Stimulated activated CD8-positive, alpha-beta memory T cell treated with anti-CD3 and anti-CD28 coated beads, Interleukin-4, amount 100 ng/mL, for 24 hours (primary cell): ENCODE results near the gene CLK3.
"Not testable (repeated sequence)": the region's sequence is repeated elsewhere in the genome, so short reads cannot be mapped to it uniquely, and the experiment has no call there.

Source experiments
- DNase-seq: peaks from one replicate; pipeline ENCODE4 v3.0.0-alpha.2; 2020; ENCODE audit warnings: low read depth

CLK3 gene

GRCh38 chr15:74642734-74643664 lies 27.4 kb downstream of the CLK3 start:
- DNase-seq: no peak

- no peak for DNase-seq
These were observed 28.1 kb downstream of the CLK3 start for GRCh38 chr15:74643665-74644204.

GRCh38 chr15:74646480-74646879 lies 30.8 kb downstream of the CLK3 start:
- DNase-seq: no peak

GRCh38 chr15:74648051-74648842 lies 32.6 kb downstream of the CLK3 start:
- DNase-seq: no peak

- DNase-seq: no peak
These were observed 35.7 kb downstream of the CLK3 start for GRCh38 chr15:74651242-74651741.

GRCh38 chr15:74653426-74654102 lies 37.9 kb downstream of the CLK3 start:
- DNase-seq: no peak

GRCh38 chr15:74655424-74655823 lies 39.8 kb downstream of the CLK3 start:
- no peak for DNase-seq

- no peak for DNase-seq
These were observed 41.4 kb downstream of the CLK3 start for GRCh38 chr15:74656935-74657535.

- DNase-seq: no peak
These were observed 42.2 kb downstream of the CLK3 start for GRCh38 chr15:74657846-74658245.

- not testable (repeated sequence) for DNase-seq
These were observed 45.6 kb downstream of the CLK3 start for GRCh38 chr15:74661280-74661679.

- no peak for DNase-seq
These were observed 46.6 kb downstream of the CLK3 start for GRCh38 chr15:74662064-74662860.

- no peak for DNase-seq
These were observed 47.8 kb downstream of the CLK3 start for GRCh38 chr15:74663303-74664027.

GRCh38 chr15:74664028-74664616 lies 48.5 kb downstream of the CLK3 start:
- DNase-seq: no peak

- DNase-seq: no peak
These were observed 49.0 kb downstream of the CLK3 start for GRCh38 chr15:74664670-74665069.

GRCh38 chr15:74667975-74668374 lies 52.3 kb downstream of the CLK3 start:
- no peak for DNase-seq

GRCh38 chr15:74669627-74670026 lies 54.0 kb downstream of the CLK3 start:
- no peak for DNase-seq

- no peak for DNase-seq
These were observed 58.5 kb downstream of the CLK3 start for GRCh38 chr15:74674161-74674560.

- DNase-seq: no peak
These were observed 61.2 kb downstream of the CLK3 start for GRCh38 chr15:74676801-74677200.
